HepG2 (cell line): ENCODE results near the gene ZNF513. TPM values are rescaled to one million over a fixed set of nuclear protein-coding genes. Genes with fewer than 3 reads are reported as not detected.

Experiments used
- CCDC6 ChIP-seq: sonication (generic); formaldehyde crosslinking; IDR thresholded peaks from 2 replicates; pipeline ENCODE4 v1.8.1; 2022; ENCODE audit warnings: mild to moderate bottlenecking, missing genetic modification reagents, moderate library complexity
- EHMT2 ChIP-seq: fragments of 200-600 bp; sonication (generic); IDR thresholded peaks from 2 replicates; pipeline ENCODE4 v1.7.0; 2017; ENCODE audit warnings: antibody characterized with exemption, low read depth, low read length, borderline replicate concordance
- KAT8 ChIP-seq: IDR thresholded peaks from 2 replicates; pipeline ENCODE4 v1.6.1; 2016; ENCODE audit warnings: missing genetic modification reagents, missing compliant biosample characterization
- KDM1A ChIP-seq: IDR thresholded peaks from 2 replicates; pipeline ENCODE4 v1.6.1; 2016; ENCODE audit warnings: missing compliant biosample characterization
- KDM5A ChIP-seq: fragments of 200-600 bp; sonication (generic); IDR thresholded peaks from 2 replicates; pipeline ENCODE4 v1.7.0; 2018; ENCODE audit warnings: antibody characterized with exemption, mild to moderate bottlenecking, low read length, borderline replicate concordance
- MIER2 ChIP-seq: IDR thresholded peaks from 2 replicates; pipeline ENCODE4 v1.6.1; 2016; ENCODE audit warnings: missing biosample characterization, missing genetic modification reagents
- NR0B2 ChIP-seq: sonication (generic); formaldehyde crosslinking; IDR thresholded peaks from 2 replicates; pipeline ENCODE4 v1.4.0; 2020; ENCODE audit warnings: mild to moderate bottlenecking, missing genetic modification reagents
- RAD51 ChIP-seq: fragments of 450-650 bp; IDR thresholded peaks from 2 replicates; pipeline ENCODE4 v1.6.1; 2016; ENCODE audit warnings: borderline replicate concordance
- REL ChIP-seq: sonication (generic); formaldehyde crosslinking; conservative IDR thresholded peaks from 2 replicates; pipeline ENCODE4 v1.8.0; 2022; ENCODE audit warnings: mild to moderate bottlenecking, missing genetic modification reagents, moderate library complexity
- SP140L ChIP-seq: sonication (generic); formaldehyde crosslinking; IDR thresholded peaks from 2 replicates; pipeline ENCODE4 v1.4.0; 2020; ENCODE audit warnings: missing genetic modification reagents, borderline replicate concordance
- THYN1 ChIP-seq: sonication (generic); formaldehyde crosslinking; IDR thresholded peaks from 2 replicates; pipeline ENCODE4 v1.8.1; 2023; ENCODE audit warnings: low read depth, mild to moderate bottlenecking, moderate library complexity, missing genetic modification reagents, borderline replicate concordance
- ZBED4 ChIP-seq: sonication (generic); formaldehyde crosslinking; IDR thresholded peaks from 2 replicates; pipeline ENCODE4 v1.4.0; 2020; ENCODE audit warnings: missing genetic modification reagents, borderline replicate concordance
- ZBTB43 ChIP-seq: sonication (generic); formaldehyde crosslinking; conservative IDR thresholded peaks from 2 replicates; pipeline ENCODE4 v1.4.0; 2020; ENCODE audit warnings: missing genetic modification reagents
- ZMAT5 ChIP-seq: sonication (generic); formaldehyde crosslinking; IDR thresholded peaks from 2 replicates; pipeline ENCODE4 v1.5.0; 2020; ENCODE audit warnings: mild to moderate bottlenecking, low read depth, missing genetic modification reagents, borderline replicate concordance
- ZNF24 ChIP-seq: fragments of 450-650 bp; IDR thresholded peaks from 2 replicates; pipeline ENCODE4 v1.6.1; 2017; ENCODE audit warnings: antibody characterized with exemption, mild to moderate bottlenecking
- ZNF280B ChIP-seq: sonication (generic); formaldehyde crosslinking; IDR thresholded peaks from 2 replicates; pipeline ENCODE4 v1.5.0; 2020; ENCODE audit warnings: missing genetic modification reagents, mild to moderate bottlenecking, borderline replicate concordance
- ZNF30 ChIP-seq: sonication (generic); formaldehyde crosslinking; IDR thresholded peaks from 2 replicates; pipeline ENCODE4 v1.5.0; 2020; ENCODE audit warnings: mild to moderate bottlenecking, missing genetic modification reagents
- ZNF431 ChIP-seq: sonication (generic); formaldehyde crosslinking; IDR thresholded peaks from 2 replicates; pipeline ENCODE4 v1.9.0; 2022; ENCODE audit warnings: missing genetic modification reagents, low read depth, mild to moderate bottlenecking, borderline replicate concordance
- ZNF550 ChIP-seq: sonication (generic); formaldehyde crosslinking; IDR thresholded peaks from 2 replicates; pipeline ENCODE4 v1.4.0; 2020; ENCODE audit warnings: mild to moderate bottlenecking, missing genetic modification reagents, borderline replicate concordance
- ZNF674 ChIP-seq: sonication (generic); formaldehyde crosslinking; IDR thresholded peaks from 2 replicates; pipeline ENCODE4 v1.5.0; 2020; ENCODE audit warnings: low read depth, mild to moderate bottlenecking, missing genetic modification reagents
- polyA plus RNA-seq, 8 experiments: library from polyadenylated mRNA; depleted of rRNA in 3 of 8; stranded (reverse) in 7 of 8; unstranded in 1 of 8; fragments of >200 nt; fragmentation: Illumina TruSeq in 4 of 8; extraction: Trizol in 4 of 8; gene quantifications; 2 replicates each; pipeline versions ENCODE4 v1.2.1 to v1.2.3, GENCODE V29; 2011 to 2016; ENCODE audit warnings: low read depth in 4 of 8, missing spikeins in 1 of 8, mixed read lengths in 1 of 8; ENCODE audit not compliant: insufficient read depth in 1 of 8
- total RNA-seq, 5 experiments: library from RNA; depleted of rRNA; stranded (reverse); fragments of >200 nt; fragmentation: Illumina TruSeq; extraction: Trizol; gene quantifications; 2 replicates each; pipeline ENCODE4 v1.2.3, GENCODE V29; 2016; ENCODE audit warnings: low read depth in 1 of 5

The ZNF513 gene
- total and polyA plus RNA-seq, 2 of the 13 experiments (the other 11 are each of a cell fraction or from before 2014, with no cell fraction given) = 4.9 to 6.3 TPM

GRCh38 chr2:27356382-27357181 lies 24.0 kb downstream of the ZNF513 start, which contains the start of gene GTF3C2 (continued):
- peak; percentile 83 for TF ChIP-seq REL (CRISPR knock-in tag)
- TF ChIP-seq MIER2 (CRISPR knock-in tag) = peak; percentile 28; the same call in 1 of the 2 replicates
- TF ChIP-seq KAT8 (CRISPR knock-in tag) = peak; percentile 99
- no peak for TF ChIP-seq ZMAT5 (CRISPR knock-in tag)
- TF ChIP-seq ZNF431 (CRISPR knock-in tag) = peak; percentile 85
- peak; percentile 83; the same call in 1 of the 2 replicates for TF ChIP-seq NR0B2 (CRISPR knock-in tag)
- TF ChIP-seq ZNF550 (CRISPR knock-in tag) = peak; percentile 82; the same call in 1 of the 2 replicates
- peak; percentile 84; the same call in 1 of the 2 replicates for TF ChIP-seq CCDC6 (CRISPR knock-in tag)
- peak; percentile 86; the same call in 1 of the 2 replicates for TF ChIP-seq ZNF280B (CRISPR knock-in tag)
- no peak for TF ChIP-seq KDM1A (CRISPR knock-in tag)
- TF ChIP-seq ZNF30 (CRISPR knock-in tag) = peak; percentile 51; the same call in 1 of the 2 replicates
- TF ChIP-seq ZBED4 (CRISPR knock-in tag) = peak; percentile 73; the same call in 1 of the 2 replicates
- peak; percentile 67 for TF ChIP-seq ZBTB43 (CRISPR knock-in tag)
- peak; percentile 97 for TF ChIP-seq KDM5A
- TF ChIP-seq THYN1 (CRISPR knock-in tag) = no peak
- no peak for TF ChIP-seq EHMT2
- no peak for TF ChIP-seq ZNF24
- 0 out of 2 replicates have a peak, but pooled peaks have one; percentile 65 for TF ChIP-seq ZNF674 (CRISPR knock-in tag)
- TF ChIP-seq SP140L (CRISPR knock-in tag) = peak; percentile 33; the same call in 1 of the 2 replicates
- TF ChIP-seq RAD51 = no peak
